OCI-LY1 (cell line): ENCODE results near the gene LRRC14B.
A peak's percentile ranks its signal among the peaks of the same experiment; 100 is the strongest.
"Not testable (repeated sequence)": the region's sequence is repeated elsewhere in the genome, so short reads cannot be mapped to it uniquely, and the experiment has no call there.

Source experiments
- H2AFZ ChIP-seq: fragments of 200-600 bp; sonication (generic), shearing (Covaris generic); 2 replicates; pipeline ENCODE4 v1.6.0; 2014; ENCODE audit warnings: antibody characterized with exemption, mild to moderate bottlenecking, low read length
- H3F3A ChIP-seq: fragments of 200-600 bp; sonication (generic), shearing (Covaris generic); 2 replicates; pipeline ENCODE4 v1.6.0; 2014; ENCODE audit warnings: mild to moderate bottlenecking, antibody characterized with exemption, low read length, moderate library complexity; ENCODE audit not compliant: insufficient read depth
- H3K27ac ChIP-seq: fragments of 200-600 bp; sonication (generic); 2 replicates; pipeline ENCODE4 v1.5.1; 2014; ENCODE audit warnings: low read length, mixed run types, mild to moderate bottlenecking, low read depth; ENCODE audit not compliant: poor library complexity, severe bottlenecking
- H3K27me3 ChIP-seq: fragments of 200-600 bp; sonication (generic); 2 replicates; pipeline ENCODE4 v1.6.0; 2014; ENCODE audit warnings: antibody characterized with exemption, mild to moderate bottlenecking, low read length, moderate library complexity; ENCODE audit not compliant: insufficient read depth
- H3K36me3 ChIP-seq: fragments of 200-600 bp; sonication (generic); 2 replicates; pipeline ENCODE4 v1.6.1; 2014; ENCODE audit warnings: mild to moderate bottlenecking, antibody characterized with exemption, low read length, moderate library complexity, mixed read lengths; ENCODE audit not compliant: insufficient read depth
- H3K4me1 ChIP-seq: fragments of 200-600 bp; sonication (generic); 2 replicates; pipeline ENCODE4 v1.5.1; 2014; ENCODE audit warnings: mild to moderate bottlenecking, low read length, moderate library complexity; ENCODE audit not compliant: insufficient read depth, severe bottlenecking
- H3K4me2 ChIP-seq: fragments of 200-600 bp; sonication (generic), shearing (Covaris generic); 2 replicates; pipeline ENCODE4 v1.6.1; 2014; ENCODE audit warnings: low read length
- H3K4me3 ChIP-seq: fragments of 200-600 bp; sonication (generic); 2 replicates; pipeline ENCODE4 v1.5.1; 2014; ENCODE audit warnings: low read length, low read depth, mild to moderate bottlenecking, mixed read lengths; ENCODE audit not compliant: poor library complexity, severe bottlenecking
- H3K79me2 ChIP-seq: fragments of 200-600 bp; shearing (Covaris generic); 2 replicates; pipeline ENCODE4 v1.6.1; 2016; ENCODE audit warnings: mixed run types, low read length, mixed read lengths; ENCODE audit not compliant: insufficient read depth
- H3K9ac ChIP-seq: fragments of 200-600 bp; sonication (generic), shearing (Covaris generic); 2 replicates; pipeline ENCODE4 v1.6.1; 2014; ENCODE audit warnings: mild to moderate bottlenecking, low read length, mixed read lengths
- H3K9me2 ChIP-seq: fragments of 200-600 bp; sonication (generic), shearing (Covaris generic); 2 replicates; pipeline ENCODE4 v1.6.1; 2014; ENCODE audit warnings: low read depth, mild to moderate bottlenecking, low read length, mixed read lengths
- H3K9me3 ChIP-seq: fragments of 200-600 bp; shearing (Covaris generic); 2 replicates; pipeline ENCODE4 v1.6.1; 2014; ENCODE audit warnings: low read length, mixed read lengths
- H4K20me1 ChIP-seq: fragments of 200-600 bp; sonication (generic), shearing (Covaris generic); 2 replicates; pipeline ENCODE4 v1.6.0; 2016; ENCODE audit warnings: mild to moderate bottlenecking, low read length; ENCODE audit not compliant: insufficient read depth
- CTCF ChIP-seq: fragments of 200-600 bp; sonication (generic), shearing (Covaris generic); IDR thresholded peaks from 2 replicates; pipeline ENCODE4 v1.5.1; 2017; ENCODE audit warnings: mild to moderate bottlenecking, antibody characterized with exemption, low read length, moderate library complexity, mixed read lengths
- EZH2 ChIP-seq: fragments of 200-600 bp; sonication (generic), shearing (Covaris generic); IDR thresholded peaks from 2 replicates; pipeline ENCODE4 v1.8.0; 2017; ENCODE audit warnings: borderline replicate concordance, mixed run types, mild to moderate bottlenecking, antibody characterized with exemption, low read length, moderate library complexity, mixed read lengths

The LRRC14B gene

GRCh38 chr5:217494-218456 is 26.5 kb downstream of the LRRC14B start, which contains the start of the genes CCDC127 and SDHA:
Gene CCDC127 (minus strand): TSS chr5:218153. CDS start chr5:216849, 1,304 bp downstream.
Gene SDHA (plus strand): TSS chr5:218320. CDS start chr5:218356, 36 bp downstream.
- H3F3A ChIP-seq, H3K9me2 ChIP-seq, H4K20me1 ChIP-seq, H2AFZ ChIP-seq, H3K9me3 ChIP-seq, H3K27me3 ChIP-seq: not testable (repeated sequence)
- peaks cover 54% of the 10 kb centered on the region for H3K79me2 ChIP-seq
- peak within 1 kb of the TSS; percentile 85 for H3K4me2 ChIP-seq
- H3K27ac ChIP-seq: peak within 1 kb of the TSS; percentile 55
- TF ChIP-seq CTCF: peak; percentile 65
- H3K36me3 ChIP-seq: peaks cover 20% of the 10 kb centered on the region
- peaks cover 44% of the 10 kb centered on the region for H3K4me1 ChIP-seq
- peak within 1 kb of the TSS; percentile 97 for H3K4me3 ChIP-seq
- peak within 1 kb of the TSS; percentile 95 for H3K9ac ChIP-seq

GRCh38 chr5:218457-219291 is 27.4 kb downstream of the LRRC14B start:
- Histone ChIP-seq H3F3A (no peaks in the 10 kb centered on the region), H3K4me1 (peaks cover 45% of the 10 kb centered on the region), H3K36me3 (peaks cover 17% of the 10 kb centered on the region), H3K9me2 (no peaks in the 10 kb centered on the region), H3K9me3 (0 out of 2 replicates have a peak, but pooled peaks cover 3% of the 10 kb centered on the region), H3K79me2 (peaks cover 54% of the 10 kb centered on the region), H3K4me2 (peak overlapping the region; percentile 85), H4K20me1 (no peaks in the 10 kb centered on the region), H3K9ac (peak overlapping the region; percentile 95), H3K4me3 (peak overlapping the region; percentile 97), H3K27ac (no peak overlapping the region), H3K27me3 (no peaks in the 10 kb centered on the region), H2AFZ (no peak overlapping the region)
- TF ChIP-seq EZH2 (no peak), CTCF (no peak)

GRCh38 chr5:219460-219863 is 28.2 kb downstream of the LRRC14B start:
- H3K27ac ChIP-seq: no peak overlapping the region

More at GRCh38 chr5:219460-219863, 28.2 kb downstream of the LRRC14B start:
- Histone ChIP-seq H3K4me1 (peaks cover 45% of the 10 kb centered on the region), H4K20me1 (no peaks in the 10 kb centered on the region), H3K79me2 (peaks cover 49% of the 10 kb centered on the region), H3K27me3 (no peaks in the 10 kb centered on the region), H3K9ac (peak overlapping the region; percentile 95), H3K9me3 (no peaks in the 10 kb centered on the region), H3K36me3 (peaks cover 15% of the 10 kb centered on the region), H3K4me3 (peak overlapping the region; percentile 97), H3K4me2 (peak overlapping the region; percentile 85), H3F3A (no peaks in the 10 kb centered on the region), H3K9me2 (no peaks in the 10 kb centered on the region), H2AFZ (no peak overlapping the region)
- no peak for TF ChIP-seq CTCF
- TF ChIP-seq EZH2: no peak
